Activated CD8-positive, alpha-beta T cell treated with anti-CD3 and anti-CD28 coated beads for 36 hours (primary cell): ENCODE results near the gene NAPB. TPM values are rescaled to one million over a fixed set of nuclear protein-coding genes. Genes with fewer than 3 reads are reported as not detected.

Experiments
- ATAC-seq: fragments of 200-7000 bp; cut with Tn5 transposase; one replicate; pipeline ENCODE4 v1.10.0; 2021; ENCODE audit warnings: mild to moderate bottlenecking, moderate library complexity
- CTCF ChIA-PET: fragments of 350-600 bp; sonication (Branson Sonifier 250); formaldehyde crosslinking; loops from one replicate; lab custom pipeline; 2021; ENCODE audit warnings: antibody characterized with exemption; lab: Charles Lee
- POLR2A ChIA-PET: fragments of 350-600 bp; sonication (Branson Sonifier 250); formaldehyde crosslinking; loops from one replicate; lab custom pipeline; 2021; ENCODE audit warnings: antibody characterized with exemption; lab: Charles Lee
- DNase-seq: peaks from one replicate; pipeline ENCODE4 v3.0.0-alpha.2; 2020
- H3K27ac Mint-ChIP-seq: one replicate; pipeline ENCODE4 v1.8.0; 2021; ENCODE audit warnings: mild to moderate bottlenecking, mixed read lengths
- H3K27me3 Mint-ChIP-seq: one replicate; pipeline ENCODE4 v1.8.0; 2021; ENCODE audit warnings: mixed read lengths
- H3K36me3 Mint-ChIP-seq: one replicate; pipeline ENCODE4 v1.8.0; 2021; ENCODE audit warnings: low read depth, mixed read lengths
- H3K4me1 Mint-ChIP-seq: one replicate; pipeline ENCODE4 v1.8.0; 2021; ENCODE audit warnings: low read depth, mixed read lengths
- H3K4me3 Mint-ChIP-seq: one replicate; pipeline ENCODE4 v1.8.0; 2021; ENCODE audit warnings: mild to moderate bottlenecking, moderate library complexity, mixed read lengths
- H3K9me3 Mint-ChIP-seq: one replicate; pipeline ENCODE4 v1.8.0; 2021; ENCODE audit warnings: mixed read lengths
- intact Hi-C: fragments of 100-400 bp; cut with micrococcal nuclease; formaldehyde crosslinking; loops from one replicate; pipeline ENCODE4 v1.10.0; 2022
- total RNA-seq, 2 experiments: library from RNA; stranded (reverse); gene quantifications; one replicate each; pipeline ENCODE4 v1.2.3, GENCODE V29; 2021
- TF ChIP-seq, protein P1 (sequence below): fragments of 200-600 bp; IDR thresholded peaks from one replicate; pipeline ENCODE4 v1.8.0; 2022; ENCODE audit warnings: antibody characterized with exemption, mild to moderate bottlenecking

Gene NAPB
- total RNA-seq, 2 experiments from 2014 or later, result 14.3 to 16.8 TPM

GRCh38 chr20:23414526-23415188, 6.6 kb downstream of the NAPB start:
- Mint-ChIP-seq H3K4me3 (no peak overlapping the region), H3K36me3 (peaks cover 6% of the 10 kb centered on the region), H3K27ac (no peak overlapping the region), H3K4me1 (peaks cover 67% of the 10 kb centered on the region), H3K27me3 (no peaks in the 10 kb centered on the region), H3K9me3 (no peaks in the 10 kb centered on the region)
- ATAC-seq (no peak), DNase-seq (no peak)
- intact Hi-C loops, result no loop called here
- TF ChIP-seq, protein P1, sequence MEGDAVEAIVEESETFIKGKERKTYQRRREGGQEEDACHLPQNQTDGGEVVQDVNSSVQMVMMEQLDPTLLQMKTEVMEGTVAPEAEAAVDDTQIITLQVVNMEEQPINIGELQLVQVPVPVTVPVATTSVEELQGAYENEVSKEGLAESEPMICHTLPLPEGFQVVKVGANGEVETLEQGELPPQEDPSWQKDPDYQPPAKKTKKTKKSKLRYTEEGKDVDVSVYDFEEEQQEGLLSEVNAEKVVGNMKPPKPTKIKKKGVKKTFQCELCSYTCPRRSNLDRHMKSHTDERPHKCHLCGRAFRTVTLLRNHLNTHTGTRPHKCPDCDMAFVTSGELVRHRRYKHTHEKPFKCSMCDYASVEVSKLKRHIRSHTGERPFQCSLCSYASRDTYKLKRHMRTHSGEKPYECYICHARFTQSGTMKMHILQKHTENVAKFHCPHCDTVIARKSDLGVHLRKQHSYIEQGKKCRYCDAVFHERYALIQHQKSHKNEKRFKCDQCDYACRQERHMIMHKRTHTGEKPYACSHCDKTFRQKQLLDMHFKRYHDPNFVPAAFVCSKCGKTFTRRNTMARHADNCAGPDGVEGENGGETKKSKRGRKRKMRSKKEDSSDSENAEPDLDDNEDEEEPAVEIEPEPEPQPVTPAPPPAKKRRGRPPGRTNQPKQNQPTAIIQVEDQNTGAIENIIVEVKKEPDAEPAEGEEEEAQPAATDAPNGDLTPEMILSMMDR, result no peak
- CTCF ChIA-PET, result no interaction called here
- POLR2A ChIA-PET, result no interaction called here

DNA sequence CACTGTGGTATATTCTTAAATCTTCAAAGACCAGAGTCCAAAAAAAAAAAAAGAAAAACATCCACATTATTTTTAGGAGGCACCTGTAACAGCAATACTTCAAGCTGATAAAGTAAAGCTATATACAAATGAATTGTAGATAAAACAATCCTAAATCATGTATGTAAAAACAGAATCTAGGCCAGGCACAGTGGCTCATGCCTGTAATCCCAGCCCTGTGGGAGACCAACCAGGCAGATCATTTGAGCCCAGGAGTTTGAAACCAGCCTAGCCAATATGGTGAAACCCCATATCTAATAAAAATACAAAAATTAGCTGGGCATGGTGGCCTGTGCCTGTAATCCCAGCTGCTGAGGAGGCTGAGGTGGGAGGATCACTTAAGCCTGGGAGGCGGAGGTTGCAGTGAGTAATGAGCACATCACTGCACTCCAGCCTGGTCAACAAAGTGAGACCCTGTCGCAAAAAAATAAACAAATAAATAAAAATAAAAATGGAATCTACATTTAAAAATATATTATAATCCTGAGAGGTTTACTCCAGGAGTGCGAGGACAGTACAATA, 7.3 kb downstream of the NAPB start:
- POLR2A ChIA-PET, result no interaction called here
- no peak overlapping the region for H3K27ac Mint-ChIP-seq
- peaks cover 6% of the 10 kb centered on the region for H3K36me3 Mint-ChIP-seq
- H3K9me3 Mint-ChIP-seq, result no peaks in the 10 kb centered on the region
- TF ChIP-seq, protein P1, result no peak
- ATAC-seq (no peak), DNase-seq (no peak)
- CTCF ChIA-PET, result no interaction called here
- H3K4me3 Mint-ChIP-seq, result no peak overlapping the region
- peaks cover 63% of the 10 kb centered on the region for H3K4me1 Mint-ChIP-seq
- H3K27me3 Mint-ChIP-seq, result no peaks in the 10 kb centered on the region
- intact Hi-C loops, result no loop called here

DNA sequence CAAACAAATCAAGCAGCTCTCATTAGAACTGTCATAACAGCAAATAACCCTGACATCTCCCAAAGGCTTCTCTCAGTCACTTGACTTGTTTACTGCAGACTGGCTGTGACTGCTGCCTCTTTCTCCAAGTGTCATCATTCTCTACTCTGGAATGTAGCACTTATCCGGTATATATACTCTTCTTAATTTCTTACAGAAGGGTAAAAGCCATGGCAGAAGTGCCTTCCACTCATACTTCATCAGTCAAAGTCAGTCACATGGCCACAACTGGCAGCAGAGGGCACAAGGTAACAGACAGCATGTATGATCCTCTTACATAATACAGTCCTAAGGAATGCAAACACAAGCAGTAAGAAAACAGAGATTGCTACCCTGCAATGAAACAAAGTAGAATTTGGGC, 9.3 kb downstream of the NAPB start:
- ChIA-PET CTCF (no interaction called here), POLR2A (interaction anchor here (1.3 to 1.9 kb wide), 2 partner anchors 8 to 62 kb away, joined by 3 to 6 read pairs; partner anchors contain the start of gene NXT1)
- Mint-ChIP-seq H3K27me3 (no peaks in the 10 kb centered on the region), H3K27ac (no peak overlapping the region), H3K4me3 (no peak overlapping the region), H3K4me1 (peaks cover 66% of the 10 kb centered on the region), H3K36me3 (peaks cover 11% of the 10 kb centered on the region), H3K9me3 (no peaks in the 10 kb centered on the region)
- no peak for DNase-seq
- TF ChIP-seq, protein P1, result no peak
- intact Hi-C loops, result no loop called here
- no peak for ATAC-seq

- ATAC-seq (no peak), DNase-seq (no peak)
- ChIA-PET CTCF (interaction anchor here (0.9 kb wide), 1 partner anchor 34 kb away, joined by 3 read pairs; no protein-coding TSS in a partner anchor), POLR2A (interaction anchor here (1.3 to 1.9 kb wide), 2 partner anchors 9 to 61 kb away, joined by 3 to 6 read pairs; partner anchors contain the start of gene NXT1)
- peaks cover 10% of the 10 kb centered on the region for H3K36me3 Mint-ChIP-seq
- no peak overlapping the region for H3K27ac Mint-ChIP-seq
- H3K4me3 Mint-ChIP-seq, result no peak overlapping the region
- no peaks in the 10 kb centered on the region for H3K27me3 Mint-ChIP-seq
- intact Hi-C loops, result no loop called here
- peaks cover 65% of the 10 kb centered on the region for H3K4me1 Mint-ChIP-seq
- TF ChIP-seq, protein P1, result no peak
- H3K9me3 Mint-ChIP-seq, result no peaks in the 10 kb centered on the region
Measured at GRCh38 chr20:23410916-23411695, 10.2 kb downstream of the NAPB start.
